GM19239 (cell line): ENCODE data around the gene TRIM68.

ENCODE experiments used
- DNase-seq: peaks from one replicate; pipeline ENCODE4 v3.0.0; 2011; ENCODE audit warnings: low spot score; ENCODE audit not compliant: insufficient read length
- FAIRE-seq: peaks from 2 replicates; lab custom pipeline; 2011; peaks lifted over from hg19 to GRCh38; lab: Jason Lieb, UNC

TRIM68 gene, protein sequence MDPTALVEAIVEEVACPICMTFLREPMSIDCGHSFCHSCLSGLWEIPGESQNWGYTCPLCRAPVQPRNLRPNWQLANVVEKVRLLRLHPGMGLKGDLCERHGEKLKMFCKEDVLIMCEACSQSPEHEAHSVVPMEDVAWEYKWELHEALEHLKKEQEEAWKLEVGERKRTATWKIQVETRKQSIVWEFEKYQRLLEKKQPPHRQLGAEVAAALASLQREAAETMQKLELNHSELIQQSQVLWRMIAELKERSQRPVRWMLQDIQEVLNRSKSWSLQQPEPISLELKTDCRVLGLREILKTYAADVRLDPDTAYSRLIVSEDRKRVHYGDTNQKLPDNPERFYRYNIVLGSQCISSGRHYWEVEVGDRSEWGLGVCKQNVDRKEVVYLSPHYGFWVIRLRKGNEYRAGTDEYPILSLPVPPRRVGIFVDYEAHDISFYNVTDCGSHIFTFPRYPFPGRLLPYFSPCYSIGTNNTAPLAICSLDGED

DNA sequence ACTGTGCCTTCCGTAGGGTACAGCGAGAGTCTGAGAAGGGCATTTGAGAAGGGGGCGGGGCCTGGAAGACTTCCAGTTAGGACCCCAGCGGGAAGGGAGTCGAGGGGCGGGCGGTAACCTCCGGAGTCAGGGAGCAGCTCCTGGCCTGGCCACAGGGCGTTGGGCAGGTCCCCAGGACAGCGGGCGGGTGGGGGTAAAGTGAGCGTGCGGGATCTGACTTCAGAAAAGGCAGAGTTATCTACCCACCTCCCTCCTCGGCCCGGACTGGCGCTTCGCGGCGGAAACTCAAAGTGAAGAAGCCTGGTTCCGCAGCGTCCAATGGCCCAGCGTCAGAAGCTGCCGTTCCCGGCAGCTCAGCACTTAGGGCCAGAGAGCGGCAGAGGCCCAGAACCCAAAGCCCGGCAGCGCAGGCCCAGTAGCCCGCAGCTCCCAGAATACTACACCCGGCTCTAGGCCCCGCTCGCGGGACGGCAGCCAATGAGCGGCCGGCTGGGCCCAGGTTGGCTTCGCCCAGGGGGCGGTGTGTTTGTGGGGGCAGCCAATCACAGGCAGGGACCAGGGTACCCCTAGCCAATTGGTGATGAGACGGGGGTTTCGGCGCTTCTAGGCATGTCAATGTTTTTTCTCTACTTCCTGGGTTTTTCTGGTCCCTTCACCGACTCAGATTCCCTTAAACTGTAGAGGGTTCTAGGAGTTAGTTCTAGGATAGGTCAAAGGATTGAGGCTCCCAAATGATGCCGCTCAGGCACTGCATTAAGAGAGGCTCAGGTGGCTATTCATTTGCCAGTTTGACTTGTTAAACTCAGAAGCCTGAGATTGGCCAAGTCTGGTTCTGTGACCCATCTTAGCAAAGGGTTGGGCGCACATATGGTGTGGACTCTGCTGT, at the start of gene TRIM68:
TSS of gene TRIM68 (minus strand) at position 451 of the 886 bp plus-strand sequence. CDS start 2,727 bp downstream, outside the sequence.
- peak; percentile 99 for FAIRE-seq
- peak; percentile 86 for DNase-seq

DNA sequence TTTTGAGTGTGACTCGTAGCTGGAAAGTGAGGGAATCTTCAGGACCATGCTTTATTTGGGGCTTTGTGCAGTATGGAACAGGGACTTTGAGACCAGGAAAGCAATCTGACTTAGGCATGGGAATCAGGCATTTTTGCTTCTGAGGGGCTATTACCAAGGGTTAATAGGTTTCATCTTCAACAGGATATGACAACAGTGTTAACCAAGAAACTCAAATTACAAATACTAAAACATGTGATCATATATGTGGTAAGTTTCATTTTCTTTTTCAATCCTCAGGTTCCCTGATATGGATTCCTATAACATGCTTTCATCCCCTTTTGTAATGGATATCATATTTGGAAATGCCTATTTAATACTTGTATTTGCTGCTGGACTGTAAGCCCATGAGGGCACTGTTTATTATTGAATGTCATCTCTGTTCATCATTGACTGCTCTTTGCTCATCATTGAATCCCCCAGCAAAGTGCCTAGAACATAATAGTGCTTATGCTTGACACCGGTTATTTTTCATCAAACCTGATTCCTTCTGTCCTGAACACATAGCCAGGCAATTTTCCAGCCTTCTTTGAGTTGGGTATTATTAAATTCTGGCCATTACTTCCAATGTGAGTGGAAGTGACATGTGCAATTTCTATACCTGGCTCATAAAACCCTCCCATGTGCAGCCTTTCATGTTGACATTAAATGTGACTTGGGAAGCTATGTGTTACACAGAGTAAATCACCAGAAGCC, 46.8 kb upstream of the TRIM68 start:
- DNase-seq (no peak), FAIRE-seq (no peak)

DNA sequence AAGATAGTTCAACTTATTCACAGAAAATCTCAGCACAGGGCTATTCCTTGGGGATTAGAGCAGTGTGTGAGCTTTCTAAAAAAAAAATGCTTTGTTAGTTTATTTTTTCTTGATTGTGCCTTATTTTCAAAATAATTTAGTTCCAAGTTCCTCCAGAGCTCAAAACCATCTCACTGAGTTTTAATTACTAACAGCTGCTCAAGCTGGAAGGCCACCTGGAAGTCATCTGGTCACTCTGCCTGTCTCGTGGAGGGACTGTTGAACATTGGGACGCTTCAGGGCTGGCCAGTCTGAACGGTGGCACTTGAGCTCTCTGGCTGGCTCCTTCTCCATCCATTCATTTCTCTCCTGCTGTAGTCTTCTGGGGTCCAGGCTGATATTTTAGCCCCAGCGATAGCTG, 39.7 kb upstream of the TRIM68 start:
- DNase-seq (no peak), FAIRE-seq (no peak)

DNA sequence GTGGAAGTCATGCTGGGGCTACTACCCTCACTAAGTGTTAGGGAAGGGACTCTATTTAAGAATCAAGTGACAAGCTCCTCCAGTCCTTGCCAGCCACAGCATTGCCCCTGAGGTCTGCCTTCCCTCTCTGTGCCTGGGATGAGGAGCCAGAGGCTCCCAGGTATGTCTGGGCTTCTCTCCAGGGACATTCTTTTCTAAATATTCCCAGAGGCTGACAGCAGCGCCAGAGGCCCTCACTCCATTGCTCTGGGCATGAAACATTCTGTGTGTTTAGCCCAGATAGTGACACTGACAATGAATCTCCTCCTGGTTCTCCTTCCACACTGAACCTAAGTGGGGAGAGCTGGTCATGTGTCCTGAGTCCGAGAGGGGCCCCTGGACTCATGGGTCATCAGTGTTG, 37.9 kb upstream of the TRIM68 start:
- FAIRE-seq (no peak), DNase-seq (no peak)

DNA sequence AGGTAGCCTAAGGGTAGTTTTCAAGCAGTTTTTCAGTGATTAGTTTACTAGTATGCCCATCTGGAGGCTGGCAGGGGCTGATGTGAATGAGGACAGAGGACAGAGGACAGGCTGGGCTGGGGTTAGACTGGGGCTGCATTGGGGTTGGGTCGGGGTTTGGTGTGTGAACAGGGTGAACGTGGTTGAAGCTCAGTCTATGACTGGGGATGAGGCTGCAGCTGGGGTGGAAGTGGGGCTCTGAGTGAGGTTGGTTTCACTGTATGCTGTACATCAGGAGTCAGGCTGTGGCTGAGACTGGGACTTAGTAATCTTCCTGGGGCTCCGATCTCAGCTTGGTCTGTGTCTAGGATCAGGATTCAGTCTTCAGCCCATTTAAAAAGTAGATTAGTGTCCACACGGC, 36.2 kb upstream of the TRIM68 start:
- FAIRE-seq, result no peak

DNA sequence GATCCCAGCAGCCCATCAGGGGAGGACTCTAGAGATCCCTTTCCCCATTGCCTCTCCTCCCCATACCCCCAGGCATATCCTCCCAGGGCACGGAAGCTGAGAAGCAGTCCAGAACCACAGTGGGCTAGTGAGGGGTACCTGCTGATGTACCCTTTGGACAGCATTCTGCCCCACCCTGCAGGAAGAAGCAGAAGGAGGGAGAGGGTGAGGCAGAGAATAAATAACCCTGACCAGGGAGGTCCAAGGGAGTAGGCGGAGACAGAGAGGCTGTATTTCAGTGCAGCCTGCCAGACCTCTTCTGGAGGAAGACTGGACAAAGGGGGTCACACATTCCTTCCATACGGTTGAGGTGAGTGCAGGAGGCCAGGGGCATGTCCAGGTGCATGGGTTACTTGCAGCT, 35.7 kb upstream of the TRIM68 start, which contains the start of gene OR51E1:
TSS of gene OR51E1 (plus strand) at position 301 of the 400 bp plus-strand sequence. CDS start 8,545 bp downstream, outside the sequence.
- no peak for FAIRE-seq
- DNase-seq, result no peak

More for the DNA sequence above, 36.2 kb upstream of the TRIM68 start:
- DNase-seq, result no peak

DNA sequence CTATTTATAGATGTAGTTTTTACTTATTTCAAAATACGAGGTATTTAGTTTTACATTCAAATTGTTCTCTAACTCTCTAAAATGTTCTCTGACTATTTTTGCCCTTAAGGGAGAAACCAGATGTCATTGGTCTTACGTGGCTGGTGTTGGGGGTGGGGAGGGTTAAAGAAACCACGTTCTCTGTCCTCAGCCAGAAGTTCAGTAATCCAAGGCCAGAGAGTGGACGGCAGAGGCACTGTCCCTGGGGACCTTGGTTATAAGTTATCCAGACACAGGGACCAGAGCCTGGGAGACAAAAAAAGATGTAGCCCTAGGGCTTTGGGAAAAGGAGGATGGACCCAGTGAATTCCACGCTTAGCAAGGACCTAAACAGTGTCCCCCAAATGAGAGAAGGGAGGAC, 35.0 kb upstream of the TRIM68 start:
- FAIRE-seq (no peak), DNase-seq (no peak)

DNA sequence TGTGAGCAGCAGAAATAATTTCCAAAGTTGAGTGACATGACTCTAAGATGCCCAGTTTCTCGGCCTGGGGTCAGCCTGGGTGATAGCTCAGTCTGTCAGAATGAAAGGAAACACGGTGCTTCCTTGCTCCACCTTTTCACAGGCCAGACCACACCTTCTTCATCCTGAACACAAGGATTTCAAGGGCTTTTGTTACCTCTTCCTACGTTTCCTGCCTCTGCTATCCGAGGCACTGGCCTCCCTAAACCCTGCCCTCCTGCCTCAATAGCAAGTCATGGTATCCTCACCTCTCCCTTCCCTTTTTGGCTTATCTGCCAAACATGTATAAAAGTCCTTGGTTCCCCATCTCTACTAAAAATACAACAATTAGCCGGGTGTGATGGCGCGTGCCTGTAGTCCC, 34.0 kb upstream of the TRIM68 start:
- DNase-seq (no peak), FAIRE-seq (no peak)

DNA sequence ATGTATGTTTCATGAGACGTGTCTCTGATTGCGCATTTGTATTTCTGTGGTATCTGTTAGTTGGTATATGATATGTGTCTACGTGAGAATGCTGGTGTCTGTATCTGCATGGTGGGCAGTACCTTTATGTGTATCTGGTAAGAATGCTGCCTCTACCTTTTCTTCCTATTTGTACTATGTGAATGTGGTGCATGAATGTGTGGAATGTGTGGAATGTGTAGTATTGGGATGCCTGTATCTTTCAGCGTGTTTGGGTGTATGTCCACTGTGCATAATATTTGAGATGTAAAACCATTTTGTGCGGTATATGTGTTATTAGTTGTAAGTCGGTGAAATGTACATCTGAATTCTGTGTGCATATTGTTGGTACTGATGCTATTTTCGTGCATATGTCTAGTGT, 33.5 kb upstream of the TRIM68 start:
- FAIRE-seq (no peak), DNase-seq (no peak)

DNA sequence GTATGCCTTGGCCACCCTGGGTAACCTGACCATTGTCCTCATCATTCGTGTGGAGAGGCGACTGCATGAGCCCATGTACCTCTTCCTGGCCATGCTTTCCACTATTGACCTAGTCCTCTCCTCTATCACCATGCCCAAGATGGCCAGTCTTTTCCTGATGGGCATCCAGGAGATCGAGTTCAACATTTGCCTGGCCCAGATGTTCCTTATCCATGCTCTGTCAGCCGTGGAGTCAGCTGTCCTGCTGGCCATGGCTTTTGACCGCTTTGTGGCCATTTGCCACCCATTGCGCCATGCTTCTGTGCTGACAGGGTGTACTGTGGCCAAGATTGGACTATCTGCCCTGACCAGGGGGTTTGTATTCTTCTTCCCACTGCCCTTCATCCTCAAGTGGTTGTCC, 31.9 kb upstream of the TRIM68 start:
- DNase-seq (no peak), FAIRE-seq (no peak)

DNA sequence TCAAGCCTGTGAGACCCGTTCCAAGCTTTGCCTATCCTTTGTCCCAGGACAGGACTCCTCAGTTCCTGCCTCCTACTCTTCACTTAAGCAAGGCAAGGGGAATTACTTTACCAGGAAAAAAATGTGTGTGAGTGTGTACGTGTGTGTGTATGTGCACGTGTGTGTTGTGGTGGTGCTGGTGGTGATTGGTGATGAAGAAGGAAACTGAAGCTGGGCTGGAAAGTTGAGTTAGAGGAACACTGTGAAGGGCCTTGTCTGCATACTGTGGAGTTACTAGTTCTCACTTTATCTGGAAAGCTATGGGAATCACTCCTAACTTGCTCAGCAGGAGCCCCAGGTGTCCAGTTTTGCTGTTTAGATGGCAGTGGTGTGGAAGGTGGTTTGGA, 29.6 kb upstream of the TRIM68 start:
- no peak for DNase-seq
- no peak for FAIRE-seq

DNA sequence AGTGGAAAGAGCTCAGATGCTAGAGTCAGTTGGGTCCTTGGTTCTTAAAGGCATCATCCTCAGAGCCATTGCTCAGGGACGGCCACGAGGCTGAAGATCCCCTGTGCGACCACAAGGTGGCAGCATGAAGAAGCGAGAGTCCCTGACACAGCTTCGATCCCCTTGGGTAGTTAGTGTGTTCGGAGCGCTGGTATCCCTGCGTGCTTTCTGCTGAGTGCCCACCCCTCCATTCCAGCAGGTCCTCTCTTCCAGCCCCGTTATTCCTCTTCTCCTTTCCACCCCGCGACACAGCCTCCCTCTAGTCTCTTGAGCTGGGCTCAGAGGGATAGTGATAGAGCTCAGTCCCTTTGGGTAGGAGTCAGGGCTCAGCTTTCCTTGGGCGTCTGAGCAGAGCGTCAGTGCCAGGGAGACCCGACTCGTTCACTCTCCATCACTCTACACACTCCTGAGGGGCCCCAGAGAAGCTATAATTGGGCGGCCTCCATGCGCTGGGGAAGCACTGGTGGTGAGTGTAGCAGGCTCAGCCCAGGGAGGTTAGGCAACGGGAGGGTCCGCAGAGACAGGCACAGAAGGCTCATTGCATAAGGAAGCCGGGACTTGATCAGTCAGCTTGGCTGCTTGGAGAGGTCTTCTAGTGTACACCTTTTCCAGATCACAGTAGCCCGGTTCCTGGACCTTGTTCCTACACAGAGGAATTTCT, 29.1 kb upstream of the TRIM68 start, which contains the start of gene OR51D1:
TSS of gene OR51D1 (plus strand) at position 516 of the 700 bp plus-strand sequence. CDS start 2,314 bp downstream, outside the sequence.
- peak; percentile 97 for FAIRE-seq
- peak; percentile 59 for DNase-seq

DNA sequence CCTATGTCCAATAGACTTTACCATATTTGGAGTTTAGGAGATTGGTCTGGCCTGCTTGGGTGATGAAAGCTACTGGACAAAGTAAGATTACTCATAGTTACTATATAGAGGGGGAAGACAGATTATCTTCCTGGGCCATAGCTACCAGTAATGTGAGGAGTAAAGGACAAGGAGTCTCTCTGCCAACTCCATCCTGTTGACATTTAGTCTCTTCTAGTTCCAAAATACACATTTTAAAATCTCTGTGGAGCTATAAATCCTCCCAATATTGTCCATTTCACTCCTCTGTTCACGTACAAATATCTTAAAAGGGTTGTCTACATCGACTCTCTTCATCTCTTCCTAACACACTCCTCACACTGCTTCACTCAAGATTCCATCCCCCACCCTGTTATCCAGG, 28.1 kb upstream of the TRIM68 start:
- no peak for FAIRE-seq
- no peak for DNase-seq

DNA sequence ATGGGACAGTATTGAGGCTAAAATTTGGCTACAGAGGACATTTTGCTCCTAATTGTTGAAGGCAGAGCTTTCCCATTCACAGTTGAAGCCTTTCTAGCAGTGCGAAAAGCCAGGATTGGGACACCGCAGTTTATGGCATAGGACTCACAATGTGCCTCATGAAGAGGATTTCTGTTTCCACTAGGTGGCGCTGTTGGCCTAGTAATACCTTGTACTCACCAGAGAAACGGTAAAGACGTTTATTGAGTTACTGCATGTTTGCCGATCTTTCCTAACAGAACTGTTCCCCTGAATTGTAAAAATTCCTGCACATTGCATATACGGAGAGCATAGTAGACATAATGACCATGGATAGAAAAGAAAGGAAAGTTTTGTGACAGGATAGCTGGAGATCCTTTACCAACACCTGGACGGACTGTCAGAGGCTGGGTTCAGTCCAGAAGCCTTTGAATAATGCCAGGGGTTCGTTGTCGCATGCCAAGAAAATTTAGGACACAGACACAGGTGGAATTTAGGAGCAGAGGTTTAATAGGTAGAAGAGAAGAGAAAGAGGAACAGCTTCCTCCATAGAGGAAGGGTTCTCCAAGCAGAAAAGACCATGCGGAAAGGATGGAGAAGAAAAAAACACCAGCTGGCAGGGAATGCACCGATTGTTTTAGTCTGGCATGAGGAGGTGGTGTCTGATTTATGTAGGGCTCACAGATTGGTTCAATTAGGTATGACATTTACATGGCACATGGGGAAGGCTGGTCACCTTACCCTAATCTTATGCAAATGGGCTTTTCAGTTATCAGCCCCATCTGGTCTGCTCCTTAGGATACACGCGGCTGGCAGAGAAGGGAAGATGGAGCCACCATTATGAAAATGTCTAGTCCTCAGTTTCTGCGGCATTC, 18.4 kb upstream of the TRIM68 start:
- FAIRE-seq (peak; percentile 39), DNase-seq (no peak)

DNA sequence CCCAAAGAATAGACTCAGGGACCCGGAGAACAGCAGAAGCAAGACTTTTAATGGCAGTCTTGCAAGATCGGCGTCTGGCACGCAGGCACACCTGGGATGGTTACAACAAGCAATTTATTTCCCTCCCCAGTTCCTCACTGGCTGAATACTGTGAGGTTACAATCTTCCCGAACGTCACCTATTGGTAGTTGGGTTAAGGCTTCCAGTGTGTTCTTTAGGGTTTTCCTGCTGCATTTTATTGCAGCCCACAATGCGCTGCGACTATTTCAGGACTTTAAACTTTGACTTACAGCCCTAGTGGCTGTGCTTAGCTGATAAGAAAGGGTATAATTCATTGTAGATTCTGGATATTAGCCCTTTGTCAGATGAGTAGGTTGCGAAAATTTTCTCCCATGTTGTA, 11.5 kb upstream of the TRIM68 start:
- FAIRE-seq (no peak), DNase-seq (no peak)

DNA sequence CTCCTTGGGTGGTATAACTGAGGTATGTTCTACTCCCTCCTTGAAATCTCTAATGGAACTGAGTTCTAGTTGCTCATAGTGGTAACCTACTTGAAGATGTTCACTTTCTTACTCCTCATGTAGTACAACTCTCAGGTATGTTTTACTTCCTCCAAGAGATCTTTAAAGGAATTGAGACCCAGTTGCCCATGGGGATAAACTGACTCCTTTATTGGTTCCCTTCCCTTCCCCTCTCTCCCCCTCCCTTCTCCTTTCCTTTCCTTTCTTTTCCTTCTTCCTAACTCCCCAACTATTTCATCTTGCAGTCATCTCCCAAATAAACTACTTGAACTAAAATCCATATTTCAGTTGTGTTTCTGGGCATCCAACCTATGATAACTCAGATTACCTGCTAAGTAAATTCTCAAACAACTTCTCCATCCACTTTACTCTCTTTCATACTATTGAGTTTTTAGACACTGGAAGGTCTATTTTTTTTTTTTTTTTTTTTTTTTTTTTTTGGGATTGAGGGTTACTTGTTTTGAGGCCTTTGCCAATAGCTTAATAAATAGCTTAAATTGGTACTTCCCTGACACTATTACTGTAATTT, 7.9 kb upstream of the TRIM68 start:
- FAIRE-seq (no peak), DNase-seq (no peak)

DNA sequence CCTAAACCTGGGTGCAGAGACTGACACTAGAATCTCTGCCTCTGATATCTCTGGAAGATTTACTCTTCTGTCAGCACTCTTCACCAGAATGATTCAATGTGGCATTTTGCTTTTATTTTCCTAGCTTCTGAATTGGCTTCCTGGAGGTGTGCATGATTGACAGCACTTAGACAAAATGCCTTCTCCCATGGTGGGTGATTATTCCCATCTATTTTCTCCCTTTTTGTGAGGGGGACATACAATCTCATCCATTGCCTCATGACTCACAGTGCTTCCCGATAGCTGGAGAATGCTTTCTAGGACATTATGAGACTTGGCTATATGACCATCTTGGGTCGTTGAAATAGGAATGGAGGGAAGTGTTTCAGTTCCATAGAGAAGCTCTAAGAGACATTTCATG, 4.0 kb upstream of the TRIM68 start:
- FAIRE-seq (no peak), DNase-seq (no peak)

DNA sequence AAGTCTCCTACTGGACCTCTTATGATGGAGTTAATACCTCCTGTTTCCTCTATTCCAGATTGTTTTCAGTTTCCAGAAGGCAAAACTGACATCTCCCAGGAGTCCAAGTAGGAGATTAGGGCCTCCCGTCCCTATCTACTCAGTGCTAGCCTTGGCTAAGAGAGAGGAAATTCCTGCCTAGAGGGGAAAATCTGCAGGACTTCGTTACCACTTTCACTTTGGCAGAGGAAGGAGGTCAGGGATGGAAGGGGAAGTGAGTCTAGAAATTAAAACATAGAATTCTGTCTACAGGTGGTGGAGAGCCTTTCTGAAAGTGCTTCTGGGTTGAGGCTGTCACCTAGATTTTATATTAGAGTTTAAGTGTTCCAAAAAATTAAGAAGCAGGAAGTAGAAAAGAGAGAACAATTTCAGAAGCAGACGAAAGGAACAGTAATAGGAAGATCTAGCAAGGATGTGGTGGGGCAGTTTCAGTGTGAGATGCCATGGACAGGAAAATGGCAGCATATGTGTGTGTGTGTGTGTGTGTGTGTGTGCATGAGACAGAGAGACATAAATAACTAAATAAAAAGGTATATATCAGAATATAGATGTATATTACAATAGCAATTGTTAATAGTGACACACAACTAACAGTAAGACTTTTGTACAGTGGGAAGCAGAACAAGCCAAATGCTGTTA, 2.4 kb upstream of the TRIM68 start:
- DNase-seq, result no peak
- peak; percentile 71 for FAIRE-seq
